ENCODE results near the gene TP73.

TP73 gene

DNA sequence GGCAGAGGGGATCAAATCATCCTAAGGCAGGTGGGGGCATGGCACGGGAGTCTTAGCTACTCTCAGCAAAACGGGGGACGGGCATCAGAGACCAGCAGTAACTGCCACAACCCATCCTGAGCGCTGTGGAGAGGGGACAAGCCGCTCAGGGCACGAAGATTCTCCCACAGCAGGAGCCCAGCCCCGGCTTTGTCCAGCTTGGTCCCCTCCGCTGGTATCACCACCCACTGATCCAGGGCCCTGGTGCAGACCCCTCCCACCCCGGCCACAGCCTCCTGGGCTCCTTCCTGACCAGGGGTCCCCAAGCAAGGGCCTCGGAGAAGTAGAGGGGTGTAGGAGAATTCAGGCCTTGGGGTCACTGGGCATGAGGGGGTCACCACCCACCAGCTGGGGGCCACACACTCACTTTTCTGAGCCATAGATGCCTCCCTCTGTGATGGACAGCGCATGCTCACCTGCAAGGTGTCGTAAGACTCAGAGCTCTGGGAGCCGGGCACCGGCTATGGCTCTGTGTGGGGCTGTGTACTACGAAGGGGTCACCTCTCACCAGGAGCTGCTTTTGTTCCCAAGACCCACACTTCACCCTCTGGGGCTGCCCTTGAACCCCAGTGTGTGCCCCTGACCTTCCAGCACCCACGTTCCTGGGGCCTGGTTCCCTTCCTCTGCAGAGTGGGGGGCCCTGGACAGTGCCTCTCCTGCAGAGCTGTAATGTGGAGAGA lies 117.9 kb downstream of the TP73 start:
- no peak for DNase-seq (ENCODE audit: extremely low read depth, low read depth)
- TF ChIP-seq, protein P1, sequence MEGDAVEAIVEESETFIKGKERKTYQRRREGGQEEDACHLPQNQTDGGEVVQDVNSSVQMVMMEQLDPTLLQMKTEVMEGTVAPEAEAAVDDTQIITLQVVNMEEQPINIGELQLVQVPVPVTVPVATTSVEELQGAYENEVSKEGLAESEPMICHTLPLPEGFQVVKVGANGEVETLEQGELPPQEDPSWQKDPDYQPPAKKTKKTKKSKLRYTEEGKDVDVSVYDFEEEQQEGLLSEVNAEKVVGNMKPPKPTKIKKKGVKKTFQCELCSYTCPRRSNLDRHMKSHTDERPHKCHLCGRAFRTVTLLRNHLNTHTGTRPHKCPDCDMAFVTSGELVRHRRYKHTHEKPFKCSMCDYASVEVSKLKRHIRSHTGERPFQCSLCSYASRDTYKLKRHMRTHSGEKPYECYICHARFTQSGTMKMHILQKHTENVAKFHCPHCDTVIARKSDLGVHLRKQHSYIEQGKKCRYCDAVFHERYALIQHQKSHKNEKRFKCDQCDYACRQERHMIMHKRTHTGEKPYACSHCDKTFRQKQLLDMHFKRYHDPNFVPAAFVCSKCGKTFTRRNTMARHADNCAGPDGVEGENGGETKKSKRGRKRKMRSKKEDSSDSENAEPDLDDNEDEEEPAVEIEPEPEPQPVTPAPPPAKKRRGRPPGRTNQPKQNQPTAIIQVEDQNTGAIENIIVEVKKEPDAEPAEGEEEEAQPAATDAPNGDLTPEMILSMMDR (IDR thresholded peaks at IDR 0.05; ENCODE audit: low read depth, low read length, missing control alignments) = no peak
- H3K4me3 ChIP-seq (replicated peaks; ENCODE audit: low read depth, low read length) = no peak overlapping the region

DNA sequence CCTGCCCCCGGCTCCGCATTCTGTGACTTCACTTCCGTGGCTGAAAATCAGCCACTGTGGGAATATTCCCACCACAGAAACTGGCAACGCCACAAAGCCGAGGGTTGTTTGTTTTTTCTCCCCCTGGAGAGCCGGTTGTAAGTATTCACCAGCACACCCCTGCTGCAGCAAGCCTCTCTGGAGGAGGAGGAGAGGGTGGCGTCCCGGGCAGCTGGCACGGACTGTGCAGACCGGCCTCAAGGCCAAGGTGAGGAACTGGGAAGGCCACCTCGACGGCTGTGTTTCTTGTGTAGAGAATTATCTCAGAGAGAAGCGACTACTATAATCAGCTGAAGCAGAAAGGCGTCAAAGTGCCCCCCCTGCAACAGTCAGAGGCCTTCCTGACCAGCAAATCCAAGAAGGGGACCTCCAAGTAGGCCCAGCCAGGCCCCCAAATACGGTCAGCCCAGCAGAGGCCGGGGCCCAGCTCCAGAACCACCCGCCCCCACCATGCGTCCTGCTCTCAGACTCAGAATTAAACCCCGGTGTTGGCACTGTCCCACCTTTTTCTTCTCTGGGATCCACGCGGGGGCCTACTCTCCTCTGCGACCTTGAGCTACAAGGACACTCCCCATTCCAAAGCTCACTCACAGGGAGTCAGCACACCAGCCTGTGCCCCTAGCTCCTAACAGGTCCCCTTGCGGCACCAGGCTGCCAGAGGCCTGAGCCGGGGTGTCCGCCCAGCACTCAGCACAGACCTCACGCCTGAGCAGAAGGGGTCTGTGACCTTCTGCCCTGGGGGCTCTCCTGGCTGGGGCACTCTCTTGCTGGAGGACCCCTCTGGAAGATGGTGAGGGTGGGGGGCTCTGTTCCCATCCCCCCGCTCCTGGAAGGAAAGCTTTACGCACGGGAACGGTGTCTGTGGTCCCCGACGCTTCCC lies 119.1 kb downstream of the TP73 start:
- peak overlapping the region; percentile 50 for H3K4me3 ChIP-seq (replicated peaks; ENCODE audit: low read depth, low read length)
- DNase-seq (ENCODE audit: extremely low read depth, low read depth) = no peak
- TF ChIP-seq, protein P1 (IDR thresholded peaks at IDR 0.05; ENCODE audit: low read depth, low read length, missing control alignments) = no peak

- TF ChIP-seq, protein P1 (IDR thresholded peaks at IDR 0.05; ENCODE audit: low read depth, low read length, missing control alignments) = no peak
- peak overlapping the region; percentile 50 for H3K4me3 ChIP-seq (replicated peaks; ENCODE audit: low read depth, low read length)
- DNase-seq (ENCODE audit: extremely low read depth, low read depth) = no peak
Observed at GRCh38 chr1:3772027-3772714, 119.9 kb downstream of the TP73 start.

DNA sequence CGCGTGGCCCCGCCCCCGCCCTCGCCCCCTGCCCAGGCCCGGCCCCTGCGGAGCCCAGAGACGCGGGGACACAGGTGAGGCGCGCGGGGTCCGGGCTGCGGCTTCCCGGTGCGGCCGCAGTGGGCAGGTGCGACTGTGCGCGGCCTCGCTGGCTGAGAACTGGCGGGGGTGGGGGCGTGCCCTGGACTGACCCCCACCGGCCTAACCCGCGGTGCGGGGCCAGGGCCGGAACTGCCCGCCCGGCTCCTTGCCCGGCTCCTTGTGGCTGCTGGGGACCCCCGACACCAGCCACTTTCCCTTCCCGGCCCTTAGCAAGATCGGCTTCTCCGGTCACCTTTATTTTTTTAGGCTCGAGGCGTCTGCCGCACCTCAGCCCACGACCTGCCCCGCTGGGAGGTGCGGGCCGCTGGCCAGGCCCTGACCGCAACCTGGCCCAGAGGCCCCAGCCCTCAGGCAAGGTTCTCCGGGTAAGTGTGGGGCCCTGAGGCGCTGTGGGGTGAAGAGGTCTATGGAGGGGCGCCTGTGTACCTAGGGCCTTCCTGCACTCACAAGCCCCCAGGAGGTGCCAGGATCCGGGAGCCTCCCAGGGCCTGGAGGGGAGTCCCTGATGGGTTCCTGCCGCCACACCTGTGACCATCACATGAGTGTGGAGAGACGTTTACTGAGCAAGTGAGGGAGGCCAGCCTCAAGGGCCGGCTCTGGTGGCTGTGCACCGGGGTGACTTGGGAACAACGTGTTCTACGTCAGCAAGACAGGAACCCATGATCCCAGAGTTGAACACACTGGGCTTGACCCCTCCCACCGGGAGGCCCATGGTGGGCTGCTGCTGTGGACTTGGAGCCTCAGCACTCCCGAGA lies 120.6 kb downstream of the TP73 start, which contains the start of gene SMIM1:
Gene SMIM1, plus strand, starts transcription at position 35 of the 857 bp plus-strand sequence. CDS start 2,625 bp downstream, outside the sequence.
- H3K4me3 ChIP-seq (replicated peaks; ENCODE audit: low read depth, low read length) = peak within 1 kb of the TSS; percentile 50
- no peak for DNase-seq (ENCODE audit: extremely low read depth, low read depth)

DNA sequence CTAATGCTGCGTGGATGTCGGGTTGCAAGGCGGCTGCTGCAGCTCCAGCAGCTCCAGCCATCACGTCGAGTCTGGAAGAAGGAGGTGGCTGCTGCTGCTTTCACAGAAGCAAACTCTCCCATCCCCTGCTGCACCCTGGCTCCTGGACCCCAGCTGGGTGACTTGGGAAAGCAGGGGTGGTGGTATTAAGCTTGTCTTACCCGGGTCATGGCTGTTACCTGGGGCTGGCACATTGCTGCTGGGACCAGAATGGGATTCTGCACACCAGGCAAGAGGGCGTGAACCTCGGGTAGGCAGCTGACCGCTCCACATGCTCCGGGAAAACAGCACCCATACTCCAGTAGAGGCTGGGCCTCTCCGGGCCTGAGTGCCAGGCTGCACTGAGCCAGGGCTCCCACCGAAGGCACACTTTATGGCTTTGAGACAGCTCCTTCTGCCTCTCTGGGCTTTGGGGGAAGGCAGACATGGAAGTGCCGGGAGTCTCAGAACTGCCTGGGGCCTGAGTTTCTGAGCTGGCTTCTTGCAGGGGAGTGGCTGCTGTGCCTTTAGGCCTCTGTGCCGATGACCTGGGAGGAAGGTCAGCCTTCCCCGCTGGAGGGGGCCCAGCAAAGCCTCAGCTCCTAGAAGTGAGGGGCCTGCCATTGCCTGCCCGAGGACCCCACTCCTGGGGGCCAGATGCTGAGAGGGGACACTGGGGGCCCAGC lies 121.4 kb downstream of the TP73 start:
- DNase-seq (ENCODE audit: extremely low read depth, low read depth) = no peak
- no peak overlapping the region for H3K4me3 ChIP-seq (replicated peaks; ENCODE audit: low read depth, low read length)
- TF ChIP-seq, protein P1 (IDR thresholded peaks at IDR 0.05; ENCODE audit: low read depth, low read length, missing control alignments) = no peak

More for the DNA sequence above, 120.6 kb downstream of the TP73 start, which contains the start of gene SMIM1:
- TF ChIP-seq, protein P1 (IDR thresholded peaks at IDR 0.05; ENCODE audit: low read depth, low read length, missing control alignments) = no peak

All from HFF-Myc (cell line).